Measurements from ENCODE around the gene MLH3.

The MLH3 gene

DNA sequence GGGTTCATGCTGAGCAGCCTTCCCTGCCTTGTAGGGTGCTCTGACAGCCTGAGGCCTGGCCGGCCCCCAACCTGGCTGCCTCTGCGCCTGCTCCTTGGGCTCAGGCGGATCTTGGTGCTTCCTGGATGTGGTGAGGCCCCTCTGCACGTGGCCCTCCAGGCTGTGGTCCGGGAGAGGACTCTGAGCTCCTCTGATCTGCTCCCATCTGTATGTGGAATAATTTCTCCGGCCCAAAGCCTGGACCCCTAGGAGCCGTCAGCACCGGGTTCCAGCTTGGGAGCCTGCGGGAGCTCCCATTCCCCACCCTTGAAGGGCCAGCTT is 69.8 kb downstream of the MLH3 start:
- TF ChIP-seq, protein P1, sequence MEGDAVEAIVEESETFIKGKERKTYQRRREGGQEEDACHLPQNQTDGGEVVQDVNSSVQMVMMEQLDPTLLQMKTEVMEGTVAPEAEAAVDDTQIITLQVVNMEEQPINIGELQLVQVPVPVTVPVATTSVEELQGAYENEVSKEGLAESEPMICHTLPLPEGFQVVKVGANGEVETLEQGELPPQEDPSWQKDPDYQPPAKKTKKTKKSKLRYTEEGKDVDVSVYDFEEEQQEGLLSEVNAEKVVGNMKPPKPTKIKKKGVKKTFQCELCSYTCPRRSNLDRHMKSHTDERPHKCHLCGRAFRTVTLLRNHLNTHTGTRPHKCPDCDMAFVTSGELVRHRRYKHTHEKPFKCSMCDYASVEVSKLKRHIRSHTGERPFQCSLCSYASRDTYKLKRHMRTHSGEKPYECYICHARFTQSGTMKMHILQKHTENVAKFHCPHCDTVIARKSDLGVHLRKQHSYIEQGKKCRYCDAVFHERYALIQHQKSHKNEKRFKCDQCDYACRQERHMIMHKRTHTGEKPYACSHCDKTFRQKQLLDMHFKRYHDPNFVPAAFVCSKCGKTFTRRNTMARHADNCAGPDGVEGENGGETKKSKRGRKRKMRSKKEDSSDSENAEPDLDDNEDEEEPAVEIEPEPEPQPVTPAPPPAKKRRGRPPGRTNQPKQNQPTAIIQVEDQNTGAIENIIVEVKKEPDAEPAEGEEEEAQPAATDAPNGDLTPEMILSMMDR (IDR thresholded peaks at IDR 0.05; ENCODE audit: extremely low read depth, missing control alignments): no peak

DNA sequence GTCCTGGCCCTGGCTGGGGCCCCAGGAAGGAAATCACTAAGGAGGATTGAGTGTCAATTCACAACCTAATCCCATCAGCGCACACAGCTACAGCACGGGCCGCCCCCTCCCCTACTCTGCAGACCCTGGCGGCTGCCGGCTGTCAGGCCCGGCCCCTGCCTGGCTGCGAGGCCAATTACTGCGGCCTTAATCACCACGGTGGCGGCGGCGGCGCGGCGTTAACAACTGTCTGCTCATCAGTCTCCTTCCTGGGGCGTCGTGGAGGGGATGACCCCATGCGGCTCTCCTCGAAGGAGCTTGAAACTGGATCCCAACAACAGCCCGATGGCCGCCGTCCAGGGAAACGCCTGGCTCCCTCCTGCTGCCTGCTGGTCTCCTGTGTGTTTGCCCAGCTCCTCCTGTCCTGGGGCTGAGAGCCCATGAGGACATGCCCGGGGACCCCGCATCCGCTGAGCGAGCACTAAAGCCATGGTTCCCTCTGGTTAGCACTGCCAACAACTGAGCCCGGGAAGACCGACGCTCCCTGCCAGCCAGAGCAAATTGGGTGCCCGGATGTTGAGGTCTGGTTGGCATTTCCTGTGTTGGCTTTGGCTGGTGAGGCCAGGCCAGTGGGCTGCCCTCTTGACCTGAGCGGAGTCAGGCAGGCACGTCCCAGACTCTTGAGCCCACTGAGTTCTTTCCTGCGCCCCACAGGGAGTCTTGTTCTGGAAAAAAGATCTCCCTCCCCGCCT is 70.4 kb downstream of the MLH3 start:
- DNase-seq (ENCODE audit: low spot score): no peak
- TF ChIP-seq, protein P1 (IDR thresholded peaks at IDR 0.05; ENCODE audit: extremely low read depth, missing control alignments): no peak

More for the DNA sequence above, 69.8 kb downstream of the MLH3 start:
- DNase-seq (ENCODE audit: low spot score): no peak

- TF ChIP-seq, protein P1 (IDR thresholded peaks at IDR 0.05; ENCODE audit: extremely low read depth, missing control alignments): no peak
- no peak for DNase-seq (ENCODE audit: low spot score)
Observed at GRCh38 chr14:74980398-74980730, 70.9 kb downstream of the MLH3 start.

DNA sequence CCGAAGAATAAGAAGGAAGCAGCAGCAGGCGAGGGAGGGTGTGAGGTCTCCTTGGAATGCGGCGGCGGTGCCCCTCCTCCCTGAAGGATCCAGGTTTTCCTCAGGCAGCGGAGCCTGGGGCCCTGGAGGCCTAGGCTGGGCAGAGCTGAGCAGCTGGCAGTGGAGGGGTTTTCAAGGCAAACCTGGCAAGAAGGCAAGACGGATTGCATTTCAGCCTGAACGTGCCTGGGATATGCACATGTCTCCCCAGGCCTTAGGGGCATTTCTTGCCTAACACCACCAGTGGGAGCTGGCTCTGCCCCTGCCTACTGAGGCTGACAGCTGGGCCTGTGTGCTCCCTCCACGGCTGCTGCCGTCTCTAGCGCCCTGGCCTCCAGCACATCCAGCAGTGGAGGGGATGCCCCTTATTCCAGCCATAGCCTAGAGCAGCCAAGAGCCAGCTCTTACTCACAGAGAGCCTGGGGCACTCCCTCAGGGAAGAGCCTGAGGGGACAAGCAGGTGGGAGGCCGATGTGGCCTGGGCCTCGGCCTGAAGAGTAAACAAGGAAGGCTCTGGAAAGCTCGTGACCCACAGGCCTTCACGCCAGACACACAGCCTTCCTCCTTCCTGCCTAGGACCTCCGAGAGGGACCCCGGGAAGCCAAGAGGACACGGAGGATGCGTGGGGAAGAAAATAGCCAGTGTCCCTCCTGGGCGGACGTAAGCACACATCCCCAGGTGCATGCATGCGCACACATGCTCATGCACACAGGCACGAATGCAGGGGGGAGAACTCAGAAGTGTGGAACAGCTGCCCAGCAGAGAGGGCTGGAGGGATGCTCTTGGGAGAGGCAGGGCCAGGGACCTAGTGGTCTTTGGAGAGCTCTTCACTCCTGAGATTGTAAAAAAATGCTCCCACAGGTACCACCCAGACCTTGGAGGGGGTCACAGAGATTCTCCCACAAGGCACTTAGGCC is 71.5 kb downstream of the MLH3 start:
- TF ChIP-seq, protein P1 (IDR thresholded peaks at IDR 0.05; ENCODE audit: extremely low read depth, missing control alignments): no peak
- no peak for DNase-seq (ENCODE audit: low spot score)

GRCh38 chr14:74979029-74979428 is 72.2 kb downstream of the MLH3 start:
- DNase-seq (ENCODE audit: low spot score): no peak
- TF ChIP-seq, protein P1 (IDR thresholded peaks at IDR 0.05; ENCODE audit: extremely low read depth, missing control alignments): no peak

DNA sequence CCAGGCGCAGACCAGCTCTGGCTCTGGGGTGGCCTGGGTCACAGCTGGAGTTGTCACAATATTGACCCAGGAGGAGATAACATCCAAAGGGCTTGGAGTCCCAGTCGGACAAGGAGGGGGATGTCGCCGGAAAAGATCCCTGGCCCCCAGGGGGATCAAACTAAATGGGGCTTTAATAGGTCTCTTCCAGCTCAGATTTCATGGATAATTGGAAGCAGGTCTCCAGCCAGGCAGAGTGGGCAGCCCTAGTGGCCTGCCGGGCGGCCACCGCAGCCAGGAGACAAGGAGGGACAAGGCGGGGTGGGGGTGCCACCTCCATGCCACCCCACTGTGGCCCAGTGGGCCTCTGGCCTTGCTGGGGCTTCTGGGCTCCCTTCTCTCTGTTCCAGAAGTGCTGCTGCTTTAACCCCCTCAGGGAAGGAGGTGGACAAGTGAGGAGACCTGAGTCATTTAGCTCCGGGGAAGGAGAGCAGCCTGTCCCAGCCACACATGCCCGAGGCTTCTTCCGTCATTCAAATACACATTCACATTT is 72.8 kb downstream of the MLH3 start:
- DNase-seq (ENCODE audit: low spot score): no peak
- TF ChIP-seq, protein P1 (IDR thresholded peaks at IDR 0.05; ENCODE audit: extremely low read depth, missing control alignments): no peak

GRCh38 chr14:74977901-74978385 is 73.3 kb downstream of the MLH3 start:
- DNase-seq (ENCODE audit: low spot score): no peak
- TF ChIP-seq, protein P1 (IDR thresholded peaks at IDR 0.05; ENCODE audit: extremely low read depth, missing control alignments): no peak

Measured in GM20000 (cell line).